Measurements from ENCODE around the gene GNAI3.

The GNAI3 gene

DNA sequence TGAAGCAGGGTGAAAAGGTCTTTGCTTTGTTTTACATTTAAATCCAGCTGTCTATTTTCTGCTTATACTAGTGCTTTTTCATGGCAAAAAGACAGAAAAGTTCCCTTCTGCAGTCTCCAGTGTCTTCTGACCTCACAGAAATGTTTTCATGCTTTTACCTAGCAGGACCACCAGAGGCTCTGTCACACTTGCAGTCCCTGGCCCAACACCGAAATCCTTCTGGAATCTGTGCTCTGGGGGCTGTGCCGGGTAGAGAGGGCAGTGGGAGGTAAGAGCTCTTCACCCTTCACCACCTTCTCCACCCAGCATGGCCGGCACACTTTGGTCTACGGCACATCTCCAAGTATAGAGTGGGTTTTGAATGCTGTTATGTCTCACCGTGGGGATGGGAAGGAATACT is 50.2 kb downstream of the GNAI3 start:
- no peak for DNase-seq

- no peak for DNase-seq
Measured at GRCh38 chr1:109603229-109603628, 54.8 kb downstream of the GNAI3 start.

DNA sequence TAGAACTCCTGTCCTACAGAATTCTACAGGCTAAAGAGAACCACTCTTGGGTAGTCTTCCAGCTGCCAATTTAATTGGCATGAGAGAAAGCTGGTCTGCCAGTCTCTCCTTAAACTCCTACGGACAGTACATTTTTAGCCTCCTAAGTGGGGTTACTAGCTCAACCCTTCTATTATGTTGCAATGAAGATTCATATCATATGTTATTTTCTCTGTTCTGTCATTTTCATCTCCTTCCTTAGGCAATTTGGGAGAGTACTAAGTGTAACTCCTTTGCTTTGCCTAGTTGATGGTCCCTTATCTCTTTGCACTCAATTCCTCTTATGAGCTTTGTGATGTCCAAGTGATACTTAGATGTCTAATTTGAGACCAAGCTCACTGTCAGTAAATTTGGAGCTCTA is 57.0 kb downstream of the GNAI3 start:
- no peak for DNase-seq

GRCh38 chr1:109609881-109610280 is 61.5 kb downstream of the GNAI3 start:
- no peak for DNase-seq

DNA sequence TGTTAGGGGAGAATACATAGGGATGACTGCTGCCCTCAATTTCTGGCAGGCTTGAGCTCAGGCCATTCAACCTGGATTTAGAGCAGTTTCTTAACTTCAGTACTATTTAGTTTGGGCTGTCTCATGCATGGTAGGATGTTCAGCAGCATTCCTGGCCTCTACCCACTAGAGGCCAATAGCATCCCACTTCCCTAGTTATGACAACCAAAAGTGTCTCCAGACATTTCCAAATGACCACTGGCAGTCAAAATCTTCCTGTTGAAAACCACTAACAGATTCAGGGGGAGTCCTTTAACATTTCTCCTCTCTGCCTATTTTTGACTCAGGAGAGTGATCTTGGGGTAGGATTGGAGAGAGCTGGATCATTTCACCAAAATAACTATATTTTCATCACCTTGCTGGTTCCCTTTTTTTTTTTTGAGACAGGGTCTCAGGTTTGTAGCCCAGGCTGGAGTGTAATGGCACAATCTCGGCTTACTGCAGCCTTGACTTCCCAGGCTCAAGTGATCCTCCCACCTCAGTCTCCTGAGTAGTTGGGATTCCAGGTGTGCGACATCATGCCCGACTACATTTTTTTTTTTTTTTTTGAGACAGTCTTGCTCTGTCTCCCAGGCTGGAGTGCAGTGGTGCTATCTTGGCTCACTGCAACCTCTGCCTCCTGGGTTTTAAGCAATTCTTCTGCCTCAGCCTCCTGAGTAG is 62.3 kb downstream of the GNAI3 start:
- DNase-seq = no peak

GRCh38 chr1:109611308-109611990 is 63.0 kb downstream of the GNAI3 start:
- no peak for DNase-seq

GRCh38 chr1:109613361-109614147 is 65.1 kb downstream of the GNAI3 start:
- DNase-seq = no peak

DNA sequence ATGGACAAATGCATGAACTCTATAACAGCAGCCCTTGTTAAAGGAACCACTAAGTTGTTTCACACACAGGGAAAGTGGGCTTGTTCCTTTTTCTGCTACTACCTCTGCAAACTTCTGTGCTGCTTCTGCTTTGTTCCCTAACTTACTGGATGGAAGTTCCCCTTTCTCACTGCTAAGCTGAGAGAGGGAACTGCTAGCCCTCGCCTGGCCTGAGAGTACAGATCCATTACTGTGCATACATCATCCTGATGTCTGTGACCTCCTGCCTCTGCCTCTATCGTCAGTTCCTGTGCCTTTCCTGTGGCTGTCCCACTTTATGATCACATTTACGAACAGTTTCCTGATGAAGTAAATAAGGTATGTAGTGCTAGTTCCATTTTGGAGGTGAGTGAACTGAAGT is 67.5 kb downstream of the GNAI3 start:
- DNase-seq = no peak

DNA sequence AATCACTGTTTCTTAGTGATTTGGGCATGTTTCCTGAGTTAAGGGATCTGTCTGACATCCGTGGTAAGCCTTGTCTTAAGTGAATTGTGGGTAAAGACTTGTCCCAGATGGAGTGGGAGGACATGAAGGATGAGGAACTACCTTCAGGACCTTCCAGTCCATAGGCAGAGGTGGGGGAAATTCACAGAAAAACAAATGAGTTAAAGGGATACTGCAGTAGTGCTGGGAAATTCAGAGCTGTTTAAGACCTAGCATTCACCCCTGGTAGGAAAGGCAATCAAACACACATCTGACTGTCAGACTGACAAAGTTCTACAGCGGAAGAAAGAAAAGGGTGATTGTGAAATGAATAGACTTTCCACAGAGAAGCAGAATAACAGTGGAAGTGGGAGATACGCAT is 68.0 kb downstream of the GNAI3 start:
- no peak for DNase-seq

DNA sequence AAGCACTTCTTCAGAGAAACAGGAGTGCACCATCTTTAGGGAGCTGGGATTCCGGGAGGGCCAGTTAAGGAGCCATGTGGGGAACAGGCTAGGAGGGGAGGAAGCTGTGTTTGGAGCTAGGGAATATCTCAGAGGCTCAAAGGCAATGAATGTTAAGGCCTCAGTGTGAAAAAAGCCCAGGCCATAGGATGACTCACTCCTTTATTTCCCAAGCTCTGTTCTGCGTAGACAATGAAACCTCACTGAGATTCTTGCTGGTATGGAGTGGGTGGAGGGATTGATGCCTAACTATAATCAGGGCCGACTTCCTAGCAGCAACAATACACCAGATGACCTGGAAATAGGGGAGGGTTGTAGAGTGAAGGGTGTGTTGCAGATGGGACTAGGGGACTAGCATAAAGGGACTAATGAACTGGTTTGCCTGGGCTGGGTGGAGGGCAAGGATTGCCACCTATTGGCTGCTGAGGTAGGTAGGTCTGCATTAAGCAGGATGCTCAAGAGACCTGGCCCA is 68.9 kb downstream of the GNAI3 start:
- no peak for DNase-seq

- DNase-seq = no peak
Measured at GRCh38 chr1:109618661-109619575, 70.5 kb downstream of the GNAI3 start.

GRCh38 chr1:109619576-109620400 is 71.4 kb downstream of the GNAI3 start, which contains the start of the genes AMPD2 and GNAT2:
Gene AMPD2, plus strand, starts transcription at chr1:109619837. Its CDS starts 1,339 bp downstream, at chr1:109621176.
Gene GNAT2, minus strand, starts transcription at chr1:109619616. Its CDS starts 6,746 bp downstream, at chr1:109612870.
- DNase-seq = no peak

DNA sequence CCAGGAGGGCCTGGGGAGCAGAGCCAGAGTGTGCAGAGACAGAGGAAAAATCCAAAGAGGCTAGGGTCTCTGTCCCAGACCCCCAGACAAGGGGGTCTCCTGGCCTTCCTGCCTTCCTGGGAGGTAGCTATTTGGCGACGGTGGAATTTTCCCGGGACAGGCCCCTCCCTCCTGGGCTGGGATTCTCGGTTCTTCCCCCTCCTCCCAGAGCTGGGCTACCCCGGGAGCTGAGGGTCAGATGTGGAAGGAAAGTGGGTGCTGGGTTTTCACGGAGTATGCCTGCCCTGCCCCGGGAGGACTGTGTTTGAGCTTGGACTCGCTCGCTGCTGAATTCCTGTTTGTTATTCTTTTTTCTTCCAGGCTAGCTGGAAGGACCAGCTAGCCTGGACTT is 72.0 kb downstream of the GNAI3 start:
- no peak for DNase-seq

GRCh38 chr1:109620841-109621286 is 72.4 kb downstream of the GNAI3 start:
- peak; percentile 30 for DNase-seq

DNA sequence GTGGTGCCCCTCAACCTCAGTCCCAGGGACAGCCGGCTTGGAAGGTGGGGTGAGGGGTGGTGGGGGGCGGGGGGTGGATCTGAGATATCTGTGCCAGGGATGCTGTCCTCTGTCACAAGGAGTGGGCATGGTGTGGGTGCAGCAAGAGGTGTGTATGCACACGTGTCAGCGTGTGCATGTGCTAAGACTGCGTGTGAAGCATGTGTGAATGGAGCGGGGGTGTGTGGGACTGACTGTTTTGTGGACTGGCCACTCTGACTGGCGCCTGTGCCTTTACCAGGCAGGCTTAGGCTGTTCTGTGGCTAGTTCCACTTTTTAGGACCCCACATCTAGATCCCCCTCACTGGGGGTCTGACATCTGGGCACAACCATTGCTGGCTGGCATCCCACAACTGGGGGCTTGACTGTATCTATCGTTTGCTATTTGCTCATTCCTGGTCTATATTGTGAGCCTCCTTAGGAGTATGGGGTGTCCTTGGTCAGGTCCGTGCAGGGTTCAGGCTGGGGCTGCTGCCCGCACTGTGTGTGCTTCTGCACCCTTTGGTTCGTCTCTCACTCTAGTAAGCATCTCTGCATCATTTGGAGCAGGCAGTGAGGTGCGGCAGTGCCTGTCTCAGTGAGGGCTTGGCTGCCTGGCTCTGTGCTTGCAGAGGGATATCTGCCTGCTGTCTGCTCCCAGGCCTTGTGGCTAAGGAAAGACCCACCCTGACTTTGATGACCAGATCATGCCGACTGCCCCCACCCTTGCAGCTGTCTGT is 73.1 kb downstream of the GNAI3 start:
- no peak for DNase-seq

GRCh38 chr1:109622137-109622892 is 73.9 kb downstream of the GNAI3 start:
- no peak for DNase-seq

GRCh38 chr1:109622895-109623294 is 74.5 kb downstream of the GNAI3 start:
- DNase-seq = no peak

DNA sequence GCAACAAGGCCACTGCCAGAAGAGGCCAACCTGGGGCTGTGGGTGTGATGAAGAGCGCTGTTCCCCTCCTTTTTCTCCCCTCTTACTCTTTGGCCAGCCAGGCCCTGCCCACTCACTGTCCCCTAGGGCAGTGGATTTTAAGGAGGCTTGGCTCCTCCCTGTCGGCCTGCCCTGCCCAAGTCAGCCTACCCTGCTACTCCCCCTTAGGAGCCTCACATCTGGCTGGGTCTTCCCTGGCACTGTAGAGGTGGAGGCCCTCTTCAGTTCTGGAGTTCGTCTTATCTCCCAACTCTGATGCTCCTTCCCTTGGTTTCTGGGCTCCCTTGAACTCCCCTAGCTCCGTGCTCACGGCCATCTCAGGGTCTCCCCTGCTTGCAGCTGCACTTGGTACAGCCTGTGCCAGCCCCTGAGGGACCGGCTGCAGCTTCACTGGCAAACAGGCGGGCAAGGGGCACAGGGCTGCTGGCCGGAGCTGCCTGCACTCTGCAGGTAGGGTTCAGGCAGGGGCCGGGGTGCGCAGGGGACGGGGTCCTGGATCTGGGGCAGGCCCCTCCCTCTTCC is 75.3 kb downstream of the GNAI3 start:
- no peak for DNase-seq
